Activated T-cell treated with anti-CD3 and anti-CD28 coated beads, Interleukin-2, amount 50 U/mL, for 1 hour (primary cell): ENCODE data around the gene FRMPD2.
"Not testable (repeated sequence)": the region's sequence is repeated elsewhere in the genome, so short reads cannot be mapped to it uniquely, and the experiment has no call there.

Experiments used
- DNase-seq: peaks from one replicate; pipeline ENCODE4 v3.0.0-alpha.2; 2020

FRMPD2 gene

DNA sequence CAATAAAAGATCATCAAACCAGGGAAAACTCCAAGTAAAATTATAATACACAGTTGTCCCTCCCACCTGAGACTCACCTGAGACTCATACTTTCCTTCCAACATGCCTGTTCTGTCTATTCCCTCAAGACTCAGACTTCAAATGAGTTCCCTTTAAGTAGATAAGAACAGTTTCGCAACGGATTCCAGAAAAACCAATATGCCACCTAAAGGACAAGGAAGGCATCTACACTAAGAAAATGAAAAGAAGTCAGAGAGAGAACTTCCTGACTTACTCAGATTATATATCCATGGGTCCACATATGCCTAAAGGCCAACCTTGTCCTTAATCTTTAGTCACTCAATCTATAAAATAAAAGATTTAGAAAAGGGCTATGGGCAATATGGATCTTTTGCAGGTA lies 148.9 kb downstream of the FRMPD2 start:
- not testable (repeated sequence) for DNase-seq

DNA sequence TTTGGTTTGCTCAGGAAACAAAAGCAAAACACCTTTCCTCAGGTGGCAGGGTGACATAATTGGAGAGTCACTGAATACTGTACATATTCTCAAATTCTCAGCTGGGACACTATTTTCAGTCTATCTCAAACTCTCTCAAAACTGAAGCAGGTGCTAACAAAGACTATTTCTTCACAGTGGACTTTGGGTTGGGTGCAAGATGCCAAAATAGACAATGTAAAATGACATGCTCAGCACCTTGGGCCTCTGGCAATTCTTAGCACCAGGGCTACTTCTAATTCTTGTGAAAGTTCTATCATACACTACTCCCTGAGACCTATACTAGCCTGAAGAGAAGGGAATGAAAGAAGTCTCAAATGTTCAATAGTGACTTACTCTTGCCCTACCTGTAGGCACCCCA lies 151.9 kb downstream of the FRMPD2 start:
- not testable (repeated sequence) for DNase-seq

GRCh38 chr10:48110277-48110676 lies 164.2 kb downstream of the FRMPD2 start:
- DNase-seq: not testable (repeated sequence)
